CD4-positive, alpha-beta T cell (primary cell): Measurements from ENCODE around the gene ERC2. TPM values are rescaled to one million over a fixed set of nuclear protein-coding genes. Genes with fewer than 3 reads are reported as not detected.

Experiments
- ATAC-seq: fragments of 200-7000 bp; cut with Tn5 transposase; one replicate; pipeline ENCODE4 v1.10.0; 2022; ENCODE audit warnings: mild to moderate bottlenecking; ENCODE audit not compliant: poor library complexity
- CTCF ChIA-PET: fragments of 350-600 bp; sonication (Branson Sonifier 250); formaldehyde crosslinking; loops from one replicate; lab custom pipeline; 2021; ENCODE audit warnings: antibody characterized with exemption, inconsistent platforms; lab: Charles Lee
- POLR2A ChIA-PET: fragments of 350-600 bp; sonication (Branson Sonifier 250); formaldehyde crosslinking; loops from one replicate; lab custom pipeline; 2021; ENCODE audit warnings: antibody characterized with exemption, inconsistent platforms; lab: Charles Lee
- DNase-seq, 14 experiments: peaks; one replicate each; pipeline ENCODE4 v3.0.0-alpha.2; 2013 to 2020; ENCODE audit warnings: mixed read lengths in 2 of 14
- H3K27ac ChIP-seq, 2 donors: one replicate each; pipeline versions ENCODE4 v1.5.1 to v1.7.0; 2013; ENCODE audit warnings: low read length in 2 of 2, low read depth in 1 of 2, mild to moderate bottlenecking in 1 of 2
- H3K27me3 ChIP-seq, 2 experiments: 1 replicate in 1 of 2; 2 replicates in 1 of 2; pipeline versions ENCODE4 v1.6.1 to v1.7.0; 2013; ENCODE audit warnings: low read length in 2 of 2, control low read depth in 1 of 2, mild to moderate bottlenecking in 1 of 2, moderate library complexity in 1 of 2; ENCODE audit not compliant: insufficient read depth in 2 of 2, control insufficient read depth in 1 of 2
- H3K36me3 ChIP-seq: one replicate; pipeline ENCODE4 v1.6.1; 2013; ENCODE audit warnings: low read length, control low read depth; ENCODE audit not compliant: insufficient read depth
- H3K4me1 ChIP-seq: one replicate; pipeline ENCODE4 v1.6.1; 2013; ENCODE audit warnings: low read length, control low read depth; ENCODE audit not compliant: insufficient read depth
- H3K4me3 ChIP-seq: one replicate; pipeline ENCODE4 v1.5.1; 2013; ENCODE audit warnings: mild to moderate bottlenecking, low read length, moderate library complexity
- H3K9me3 ChIP-seq, 2 experiments: 1 replicate in 1 of 2; 2 replicates in 1 of 2; pipeline versions ENCODE4 v1.6.1 to v1.7.0; 2013; ENCODE audit warnings: low read length in 2 of 2, mild to moderate bottlenecking in 2 of 2, control low read depth in 1 of 2, moderate library complexity in 1 of 2; ENCODE audit not compliant: control insufficient read depth in 1 of 2, insufficient read depth in 1 of 2
- H3K27ac Mint-ChIP-seq: one replicate; pipeline ENCODE4 v1.8.0; 2020; ENCODE audit warnings: mixed read lengths
- H3K27me3 Mint-ChIP-seq: one replicate; pipeline ENCODE4 v1.8.0; 2021; ENCODE audit warnings: mixed read lengths
- H3K36me3 Mint-ChIP-seq: one replicate; pipeline ENCODE4 v1.8.0; 2021; ENCODE audit warnings: low read depth, mixed read lengths
- H3K4me1 Mint-ChIP-seq: one replicate; pipeline ENCODE4 v1.8.0; 2021; ENCODE audit warnings: low read depth, mixed read lengths
- H3K4me3 Mint-ChIP-seq: one replicate; pipeline ENCODE4 v1.8.0; 2020; ENCODE audit warnings: mild to moderate bottlenecking, mixed read lengths
- H3K9me3 Mint-ChIP-seq: one replicate; pipeline ENCODE4 v1.8.0; 2020; ENCODE audit warnings: mixed read lengths
- CTCF ChIP-seq: fragments of 200-600 bp; IDR thresholded peaks from one replicate; pipeline ENCODE4 v1.8.0; 2022; ENCODE audit warnings: antibody characterized with exemption, mild to moderate bottlenecking
- intact Hi-C, 2 experiments: fragments of 100-400 bp; cut with DNase I in 1 of 2; cut with micrococcal nuclease in 1 of 2; formaldehyde crosslinking; loops; one replicate each; pipeline versions ENCODE4 v1.15.1 to v1.9.0; 2023 to 2025; cut with DNase I, micrococcal nuclease
- total RNA-seq, 174 experiments: library from RNA in 2 of 174; stranded (reverse) in 2 of 174; gene quantifications; one replicate each; pipeline ENCODE4 v1.2.3 and lab custom pipeline; 2021 to 2026

The ERC2 gene
- total RNA-seq, 2 experiments from 2014 or later: not detected

- no peak overlapping the region for H3K27ac ChIP-seq
- no peaks in the 10 kb centered on the region for H3K4me1 Mint-ChIP-seq
- no peaks in the 10 kb centered on the region for H3K9me3 ChIP-seq
- DNase-seq (no peak), ATAC-seq (no peak)
- H3K36me3 ChIP-seq: no peaks in the 10 kb centered on the region
- TF ChIP-seq CTCF: no peak
- no peaks in the 10 kb centered on the region for H3K27me3 ChIP-seq
- CTCF ChIA-PET: no interaction called here
- H3K4me1 ChIP-seq: no peaks in the 10 kb centered on the region
- H3K9me3 Mint-ChIP-seq: no peaks in the 10 kb centered on the region
- intact Hi-C loops: no loop called here
- no peak overlapping the region for H3K4me3 ChIP-seq
- no peak overlapping the region for H3K27ac Mint-ChIP-seq
- H3K27me3 Mint-ChIP-seq: no peaks in the 10 kb centered on the region
- no peak overlapping the region for H3K4me3 Mint-ChIP-seq
- no peaks in the 10 kb centered on the region for H3K36me3 Mint-ChIP-seq
- POLR2A ChIA-PET: no interaction called here
These were observed 577.2 kb downstream of the ERC2 start for GRCh38 chr3:55891106-55891505.

DNA sequence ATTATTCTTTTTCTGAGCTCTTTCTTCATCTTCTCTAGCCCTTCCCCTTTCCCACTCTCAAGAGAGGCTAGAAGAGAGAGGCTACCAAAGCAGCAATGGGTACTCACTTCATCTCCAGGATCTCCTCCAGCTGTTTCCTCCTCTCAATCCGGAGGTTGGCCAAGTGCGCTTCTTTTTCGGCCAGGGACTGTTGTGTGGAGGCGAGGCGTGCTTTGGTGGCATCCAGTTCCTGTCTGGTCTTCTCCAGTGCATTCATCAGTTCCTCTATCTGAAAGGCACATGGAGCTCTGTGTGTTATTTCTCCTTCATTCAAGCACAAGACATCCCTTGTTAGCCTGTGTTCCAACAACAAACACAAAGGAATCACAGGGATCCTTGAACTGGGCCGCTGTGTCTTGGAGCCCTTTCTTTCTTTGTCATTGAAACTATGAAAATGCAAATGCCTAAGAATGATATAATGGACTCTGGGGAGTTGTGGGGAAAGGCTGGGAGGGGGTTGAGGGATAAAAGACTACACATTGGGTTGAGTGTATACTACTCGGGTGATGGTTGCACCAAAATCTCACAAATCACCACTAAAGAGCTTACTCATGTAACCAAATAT is 579.9 kb downstream of the ERC2 start:
- Histone ChIP-seq H3K27ac (no peak overlapping the region), H3K4me3 (no peak overlapping the region), H3K4me1 (no peaks in the 10 kb centered on the region), H3K9me3 (no peaks in the 10 kb centered on the region), H3K36me3 (no peaks in the 10 kb centered on the region), H3K27me3 (no peaks in the 10 kb centered on the region)
- no peaks in the 10 kb centered on the region for H3K27me3 Mint-ChIP-seq
- H3K9me3 Mint-ChIP-seq: no peaks in the 10 kb centered on the region
- no peak for ATAC-seq
- POLR2A ChIA-PET: no interaction called here
- CTCF ChIA-PET: no interaction called here
- intact Hi-C loops: no loop called here
- no peak overlapping the region for H3K4me3 Mint-ChIP-seq
- DNase-seq: no peak
- no peaks in the 10 kb centered on the region for H3K4me1 Mint-ChIP-seq
- no peaks in the 10 kb centered on the region for H3K36me3 Mint-ChIP-seq
- H3K27ac Mint-ChIP-seq: no peak overlapping the region
- TF ChIP-seq CTCF: no peak

DNA sequence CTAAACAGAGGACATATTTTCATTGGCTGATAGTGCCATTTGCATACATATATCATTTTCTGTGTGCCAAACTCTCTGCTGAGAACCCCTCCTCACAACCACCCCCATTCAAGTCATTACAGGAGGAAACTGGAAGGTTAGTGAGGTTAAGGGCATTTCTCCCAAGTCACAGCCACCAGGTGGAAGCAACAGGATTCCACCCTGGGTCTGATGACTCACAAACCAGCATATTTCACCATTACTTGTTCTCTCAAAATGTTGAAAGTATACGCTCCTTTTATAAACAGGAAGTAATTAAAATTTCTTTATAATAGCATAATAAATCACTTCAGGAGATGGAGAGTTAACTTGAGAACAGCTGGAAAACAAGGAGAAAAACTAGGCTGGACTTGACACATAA is 582.5 kb downstream of the ERC2 start:
- no peak for ATAC-seq
- no peaks in the 10 kb centered on the region for H3K36me3 Mint-ChIP-seq
- Histone ChIP-seq H3K9me3 (no peaks in the 10 kb centered on the region), H3K4me1 (no peaks in the 10 kb centered on the region), H3K36me3 (no peaks in the 10 kb centered on the region), H3K27me3 (no peaks in the 10 kb centered on the region), H3K4me3 (no peak overlapping the region), H3K27ac (no peak overlapping the region)
- no peak overlapping the region for H3K27ac Mint-ChIP-seq
- no peaks in the 10 kb centered on the region for H3K4me1 Mint-ChIP-seq
- no peak overlapping the region for H3K4me3 Mint-ChIP-seq
- no peaks in the 10 kb centered on the region for H3K27me3 Mint-ChIP-seq
- no peak for DNase-seq
- intact Hi-C loops: no loop called here
- no peak for TF ChIP-seq CTCF
- no peaks in the 10 kb centered on the region for H3K9me3 Mint-ChIP-seq
- POLR2A ChIA-PET: no interaction called here
- CTCF ChIA-PET: no interaction called here
